Stimulated activated CD4-positive, alpha-beta T cell treated with anti-CD3 and anti-CD28 coated beads, TNF-alpha, amount 100 ng/mL, for 24 hours (primary cell): ENCODE measurements around the gene BCL2L13.

Experiments
- DNase-seq, 3 experiments: peaks; one replicate each; pipeline ENCODE4 v3.0.0-alpha.2; 2020; ENCODE audit warnings: low read depth in 3 of 3

Gene BCL2L13

GRCh38 chr22:17779286-17780115, 140.9 kb downstream of the BCL2L13 start:
- DNase-seq: no peak

- DNase-seq: no peak
These were observed 141.7 kb downstream of the BCL2L13 start for GRCh38 chr22:17780116-17780740.
